ENCODE measurements around the gene ERICH2.

DNA sequence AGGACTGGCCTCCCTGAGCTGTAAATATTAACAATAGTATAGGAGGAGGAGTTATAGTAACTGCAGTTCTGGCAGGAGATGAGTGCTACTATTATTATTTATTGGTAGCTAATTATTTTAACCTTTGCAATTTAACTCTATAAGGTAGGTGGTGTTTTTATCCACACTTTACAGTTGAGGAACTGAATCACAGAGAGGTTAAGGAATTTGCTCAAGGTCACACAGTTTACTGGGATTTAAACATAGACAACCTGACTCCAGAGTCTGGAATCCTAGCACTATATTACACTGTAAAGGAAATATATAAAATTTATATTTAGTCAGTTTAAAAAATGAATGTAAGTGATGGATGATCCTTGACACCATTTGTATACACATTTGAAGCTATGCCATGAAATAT lies 2.1 kb downstream of the ERICH2 start:
- TF ChIP-seq, protein P1, sequence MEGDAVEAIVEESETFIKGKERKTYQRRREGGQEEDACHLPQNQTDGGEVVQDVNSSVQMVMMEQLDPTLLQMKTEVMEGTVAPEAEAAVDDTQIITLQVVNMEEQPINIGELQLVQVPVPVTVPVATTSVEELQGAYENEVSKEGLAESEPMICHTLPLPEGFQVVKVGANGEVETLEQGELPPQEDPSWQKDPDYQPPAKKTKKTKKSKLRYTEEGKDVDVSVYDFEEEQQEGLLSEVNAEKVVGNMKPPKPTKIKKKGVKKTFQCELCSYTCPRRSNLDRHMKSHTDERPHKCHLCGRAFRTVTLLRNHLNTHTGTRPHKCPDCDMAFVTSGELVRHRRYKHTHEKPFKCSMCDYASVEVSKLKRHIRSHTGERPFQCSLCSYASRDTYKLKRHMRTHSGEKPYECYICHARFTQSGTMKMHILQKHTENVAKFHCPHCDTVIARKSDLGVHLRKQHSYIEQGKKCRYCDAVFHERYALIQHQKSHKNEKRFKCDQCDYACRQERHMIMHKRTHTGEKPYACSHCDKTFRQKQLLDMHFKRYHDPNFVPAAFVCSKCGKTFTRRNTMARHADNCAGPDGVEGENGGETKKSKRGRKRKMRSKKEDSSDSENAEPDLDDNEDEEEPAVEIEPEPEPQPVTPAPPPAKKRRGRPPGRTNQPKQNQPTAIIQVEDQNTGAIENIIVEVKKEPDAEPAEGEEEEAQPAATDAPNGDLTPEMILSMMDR (IDR thresholded peaks at IDR 0.05; ENCODE audit: low read depth, low read length, poor library complexity, severe bottlenecking), result no peak
- TF ChIP-seq EZH2phosphoT487 (IDR thresholded peaks at IDR 0.05; ENCODE audit: borderline replicate concordance, low read length), result no peak
